ENCODE measurements around the gene SART3. TPM values are rescaled to one million over a fixed set of nuclear protein-coding genes. Genes with fewer than 3 reads are reported as not detected.
A peak's percentile ranks its signal among the peaks of the same experiment; 100 is the strongest.

SART3 gene
- total and polyA plus RNA-seq, 2 of the 8 experiments (the other 6 are each of a cell fraction or from before 2014, with no cell fraction given) = 16.0 to 103 TPM

DNA sequence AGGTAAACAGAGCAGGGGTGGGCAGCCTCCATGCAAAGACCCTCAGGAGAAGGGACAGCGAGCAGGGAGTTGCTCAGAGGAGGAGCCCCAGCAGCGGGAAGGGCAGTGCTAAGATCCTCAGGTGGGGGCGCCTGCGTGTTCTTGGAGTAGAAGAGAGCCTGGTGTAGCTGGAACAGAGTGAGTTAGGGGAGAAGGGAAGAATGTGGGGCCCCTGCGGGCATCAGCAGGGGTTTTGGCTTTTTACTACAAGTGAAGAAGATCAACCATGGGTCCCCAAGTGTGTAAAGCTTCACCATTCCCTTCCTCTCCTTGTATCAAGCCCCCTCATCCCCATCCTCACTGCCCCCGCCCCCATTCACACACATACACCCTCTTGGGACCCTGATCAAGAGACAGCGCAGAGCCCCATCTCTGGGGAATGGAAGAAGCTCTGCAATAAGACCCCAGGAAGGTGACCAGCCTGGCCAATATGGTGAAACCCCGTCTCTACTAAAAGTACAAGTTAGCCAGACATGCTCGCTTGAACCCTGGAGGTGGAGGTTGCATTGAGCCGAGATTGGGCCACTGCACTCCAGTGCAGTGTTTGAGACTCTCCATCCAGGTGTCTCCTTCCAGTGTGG is 47.1 kb upstream of the SART3 start:
- POLR2A ChIA-PET (ENCODE audit: partially characterized antibody) = interaction anchor here (0.6 to 1.4 kb wide), 7 partner anchors 10 to 159 kb away, joined by 3 to 4 read pairs (median 3); partner anchors contain the start of genes ISCU and TMEM119
- Histone ChIP-seq H3K4ac (replicated peaks; ENCODE audit: insufficient read length, low read depth, low read length) (no peak overlapping the region), H3K18ac (ENCODE audit: extremely low read depth, low read length) (no peak overlapping the region), H3K9ac (replicated peaks in 1 of 4; ENCODE audit: extremely low read depth in 1 of 4, low read depth in 3 of 4, low read length in 3 of 4) (no peak overlapping the region), H3K79me2 (ENCODE audit: control insufficient read depth in 1 of 2, insufficient read depth in 2 of 2, low read length in 2 of 2) (no peaks in the 10 kb centered on the region), H2BK20ac (ENCODE audit: low read length) (0 out of 2 replicates have a peak overlapping the region, but pooled peaks have one; percentile 18), H3K27me3 (replicated peaks in 1 of 4; ENCODE audit: control insufficient read depth in 3 of 4, extremely low read depth in 1 of 4, insufficient read depth in 3 of 4, low read length in 3 of 4) (no peaks in the 10 kb centered on the region), H3K27ac (ENCODE audit: low read depth, low read length) (no peak overlapping the region), H3K9me3 (ENCODE audit: insufficient read depth in 2 of 2, low read depth in 1 of 2, low read length in 1 of 2) (no peaks in the 10 kb centered on the region), H3K4me1 (replicated peaks in 1 of 4; ENCODE audit: control insufficient read depth in 3 of 4, insufficient read depth in 4 of 4, low read length in 3 of 4) (peaks cover 0 to 9% (median 0%) of the 10 kb centered on the region in 4 experiments; a peak in 3 of 7 replicates), H3K23me2 (ENCODE audit: low read depth, low read length) (peaks cover 9% of the 10 kb centered on the region; the same call in 1 of the 2 replicates), H4K5ac (ENCODE audit: insufficient read length, low read depth, low read length) (no peak overlapping the region), H2BK120ac (replicated peaks; ENCODE audit: low read depth, low read length) (no peak overlapping the region), H3K23ac (ENCODE audit: insufficient read length) (no peak overlapping the region), H3K79me1 (ENCODE audit: low read depth, low read length) (no peaks in the 10 kb centered on the region), H2BK5ac (ENCODE audit: low read depth, low read length) (no peak overlapping the region), H4K8ac (ENCODE audit: extremely low read depth, insufficient read depth, low read length) (no peak overlapping the region), H2BK15ac (ENCODE audit: low read length) (peak overlapping the region; percentile 46; the same call in 1 of the 2 replicates), H4K91ac (replicated peaks; ENCODE audit: insufficient read length, low read length) (no peak overlapping the region), H3K36me3 (ENCODE audit: control insufficient read depth in 2 of 4, insufficient read depth in 4 of 4, low read length in 3 of 4) (no peaks in the 10 kb centered on the region), H2AFZ (ENCODE audit: low read length) (no peak overlapping the region), H2AK5ac (ENCODE audit: low read depth, low read length) (no peak overlapping the region), H3K14ac (ENCODE audit: insufficient read length) (no peak overlapping the region), H4K20me1 (replicated peaks in 1 of 2; ENCODE audit: control insufficient read depth in 1 of 2, insufficient read depth in 2 of 2, low read length in 2 of 2) (no peaks in the 10 kb centered on the region), H3K4me3 (ENCODE audit: extremely low read depth in 1 of 4, insufficient read depth in 2 of 4, low read depth in 3 of 4, low read length in 4 of 4) (no peak overlapping the region), H3K4me2 (ENCODE audit: insufficient read depth in 1 of 2, low read depth in 2 of 2, low read length in 2 of 2) (no peak overlapping the region), H3K56ac (replicated peaks; ENCODE audit: insufficient read length, low read depth, low read length) (no peak overlapping the region), H2BK12ac (ENCODE audit: low read depth, low read length) (no peak overlapping the region)
- FAIRE-seq (no peak), DNase-seq (ENCODE audit: low read depth in 1 of 2, low spot score in 2 of 2) (no peak)
- CTCF ChIA-PET (ENCODE audit: partially characterized antibody) = interaction anchor here (1.0 to 22.5 kb wide), 7 partner anchors 10 to 196 kb away, joined by 3 to 523 read pairs (median 3); partner anchors contain the start of genes ISCU, SART3 and TMEM119
- WGBS, 2 experiments (ENCODE audit: extremely low coverage in 1 of 2, insufficient coverage in 1 of 2, insufficient read length in 1 of 2, insufficient replicate concordance in 2 of 2, low coverage in 1 of 2, low lambda C conversion rate in 2 of 2, missing lambda C conversion rate in 1 of 2) = 77% methylated on average over 10 of the region's 10 CpGs; no CpG with 5 or more reads in 1 of the 2 experiments
- TF ChIP-seq PHF8 (conservative IDR thresholded peaks at IDR 0.05; ENCODE audit: low read depth, low read length) = no peak
- no peak for TF ChIP-seq JUN (IDR thresholded peaks at IDR 0.05; ENCODE audit: low read depth, low read length)
- no peak for TF ChIP-seq SP1 (IDR thresholded peaks at IDR 0.05; ENCODE audit: low read depth, low read length)
- TF ChIP-seq SRF (IDR thresholded peaks at IDR 0.05; ENCODE audit: low read depth, low read length) = no peak
- no peak for TF ChIP-seq HDAC2 (IDR thresholded peaks at IDR 0.05; ENCODE audit: borderline replicate concordance in 1 of 2, low read depth in 2 of 2, low read length in 2 of 2)
- no peak for TF ChIP-seq TBP (IDR thresholded peaks at IDR 0.05; ENCODE audit: low read depth, low read length)
- no peak for TF ChIP-seq ZNF274 (IDR thresholded peaks at IDR 0.05; ENCODE audit: borderline replicate concordance, extremely low read depth, low read length)
- TF ChIP-seq FOSL1 (IDR thresholded peaks at IDR 0.05; ENCODE audit: insufficient read depth, low read depth, low read length) = no peak
- TF ChIP-seq CHD2 (IDR thresholded peaks at IDR 0.05; ENCODE audit: low read length) = no peak
- no peak for TF ChIP-seq SIX5 (IDR thresholded peaks at IDR 0.05; ENCODE audit: low read depth, low read length)
- TF ChIP-seq TEAD4 (IDR thresholded peaks at IDR 0.05; ENCODE audit: low read depth, low read length) = no peak
- no peak for TF ChIP-seq NANOG (IDR thresholded peaks at IDR 0.05; ENCODE audit: insufficient read depth, low read depth, low read length, poor library complexity, severe bottlenecking)
- TF ChIP-seq EZH2 (IDR thresholded peaks at IDR 0.05; ENCODE audit: low read depth, low read length, severe bottlenecking) = no peak

All from H1 (cell line).